ENCODE results near the gene SPDYE3. TPM values are rescaled to one million over a fixed set of nuclear protein-coding genes. Genes with fewer than 3 reads are reported as not detected.

The SPDYE3 gene
- total and polyA plus RNA-seq, 2 of the 13 experiments (the other 11 are each of a cell fraction or from before 2014, with no cell fraction given), result not detected

DNA sequence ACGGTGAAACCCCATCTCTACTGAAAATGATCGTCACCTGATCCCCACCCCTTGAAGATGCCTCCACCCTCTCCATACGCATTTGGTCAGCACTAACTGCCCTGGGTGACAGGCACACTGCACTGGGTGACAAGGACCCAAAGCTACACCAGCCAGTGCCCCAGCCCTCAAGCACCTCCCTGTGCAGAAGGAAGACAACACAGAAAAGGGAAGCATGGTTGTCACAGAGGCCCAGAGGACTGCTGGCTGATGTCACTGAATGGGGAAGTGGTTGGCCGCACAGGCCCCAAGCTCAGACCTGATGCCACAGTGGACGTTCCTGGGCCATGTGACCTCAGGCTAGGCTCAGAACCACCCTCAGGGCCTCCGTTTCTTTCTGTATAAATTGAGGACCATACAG lies 61.6 kb downstream of the SPDYE3 start:
- H3K27ac ChIP-seq (ENCODE audit: extremely low read length, insufficient read depth, low read length), result no peak overlapping the region
- DNase-seq (ENCODE audit: low spot score) (no peak), ATAC-seq (no peak), FAIRE-seq (no peak)
- peaks cover 9% of the 10 kb centered on the region; the same call in 1 of the 2 replicates for H3K4me1 ChIP-seq (ENCODE audit: insufficient read depth, low read length)
- no peaks in the 10 kb centered on the region for H3K79me2 ChIP-seq (ENCODE audit: insufficient read depth, low read length)
- 95% methylated on average over 3 of the region's 6 CpGs for WGBS (ENCODE audit: low lambda C conversion rate)
- no peak overlapping the region for H3K4me3 ChIP-seq (replicated peaks in 1 of 3; ENCODE audit: insufficient read depth in 1 of 3, low read depth in 2 of 3, low read length in 3 of 3)
- H3K9me3 ChIP-seq (ENCODE audit: low read length), result no peaks in the 10 kb centered on the region
- H3K4me2 ChIP-seq (ENCODE audit: low read depth, low read length), result no peak overlapping the region
- H2AFZ ChIP-seq (ENCODE audit: low read length), result no peak overlapping the region
- TF ChIP-seq MIER2 (CRISPR knock-in tag; IDR thresholded peaks at IDR 0.05), result no peak
- TF ChIP-seq, protein P1, sequence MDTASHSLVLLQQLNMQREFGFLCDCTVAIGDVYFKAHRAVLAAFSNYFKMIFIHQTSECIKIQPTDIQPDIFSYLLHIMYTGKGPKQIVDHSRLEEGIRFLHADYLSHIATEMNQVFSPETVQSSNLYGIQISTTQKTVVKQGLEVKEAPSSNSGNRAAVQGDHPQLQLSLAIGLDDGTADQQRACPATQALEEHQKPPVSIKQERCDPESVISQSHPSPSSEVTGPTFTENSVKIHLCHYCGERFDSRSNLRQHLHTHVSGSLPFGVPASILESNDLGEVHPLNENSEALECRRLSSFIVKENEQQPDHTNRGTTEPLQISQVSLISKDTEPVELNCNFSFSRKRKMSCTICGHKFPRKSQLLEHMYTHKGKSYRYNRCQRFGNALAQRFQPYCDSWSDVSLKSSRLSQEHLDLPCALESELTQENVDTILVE (CRISPR knock-in tag; IDR thresholded peaks at IDR 0.05), result no peak
- TF ChIP-seq, protein P2, sequence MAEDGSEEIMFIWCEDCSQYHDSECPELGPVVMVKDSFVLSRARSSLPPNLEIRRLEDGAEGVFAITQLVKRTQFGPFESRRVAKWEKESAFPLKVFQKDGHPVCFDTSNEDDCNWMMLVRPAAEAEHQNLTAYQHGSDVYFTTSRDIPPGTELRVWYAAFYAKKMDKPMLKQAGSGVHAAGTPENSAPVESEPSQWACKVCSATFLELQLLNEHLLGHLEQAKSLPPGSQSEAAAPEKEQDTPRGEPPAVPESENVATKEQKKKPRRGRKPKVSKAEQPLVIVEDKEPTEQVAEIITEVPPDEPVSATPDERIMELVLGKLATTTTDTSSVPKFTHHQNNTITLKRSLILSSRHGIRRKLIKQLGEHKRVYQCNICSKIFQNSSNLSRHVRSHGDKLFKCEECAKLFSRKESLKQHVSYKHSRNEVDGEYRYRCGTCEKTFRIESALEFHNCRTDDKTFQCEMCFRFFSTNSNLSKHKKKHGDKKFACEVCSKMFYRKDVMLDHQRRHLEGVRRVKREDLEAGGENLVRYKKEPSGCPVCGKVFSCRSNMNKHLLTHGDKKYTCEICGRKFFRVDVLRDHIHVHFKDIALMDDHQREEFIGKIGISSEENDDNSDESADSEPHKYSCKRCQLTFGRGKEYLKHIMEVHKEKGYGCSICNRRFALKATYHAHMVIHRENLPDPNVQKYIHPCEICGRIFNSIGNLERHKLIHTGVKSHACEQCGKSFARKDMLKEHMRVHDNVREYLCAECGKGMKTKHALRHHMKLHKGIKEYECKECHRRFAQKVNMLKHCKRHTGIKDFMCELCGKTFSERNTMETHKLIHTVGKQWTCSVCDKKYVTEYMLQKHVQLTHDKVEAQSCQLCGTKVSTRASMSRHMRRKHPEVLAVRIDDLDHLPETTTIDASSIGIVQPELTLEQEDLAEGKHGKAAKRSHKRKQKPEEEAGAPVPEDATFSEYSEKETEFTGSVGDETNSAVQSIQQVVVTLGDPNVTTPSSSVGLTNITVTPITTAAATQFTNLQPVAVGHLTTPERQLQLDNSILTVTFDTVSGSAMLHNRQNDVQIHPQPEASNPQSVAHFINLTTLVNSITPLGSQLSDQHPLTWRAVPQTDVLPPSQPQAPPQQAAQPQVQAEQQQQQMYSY (CRISPR knock-in tag; IDR thresholded peaks at IDR 0.05), result no peak
- TF ChIP-seq AGO2 (optimal IDR thresholded peaks at IDR 0.05; ENCODE audit: low read depth, low read length), result peak; percentile 76
- peak in 1 of 2 experiments; percentile 38; a peak in 2 of 4 replicates for TF ChIP-seq POLR2A (IDR thresholded peaks at IDR 0.05; ENCODE audit: insufficient read depth in 1 of 2, low read depth in 2 of 2, low read length in 2 of 2)
- TF ChIP-seq GZF1 (CRISPR knock-in tag; IDR thresholded peaks at IDR 0.05), result no peak
- H3K36me3 ChIP-seq (replicated peaks in 1 of 2; ENCODE audit: control insufficient read depth in 1 of 2, insufficient read depth in 2 of 2, low read length in 2 of 2), result no peaks in the 10 kb centered on the region
- ChIA-PET POLR2A (interaction anchor here (0.9 kb wide), 1 partner anchor 13 kb away, joined by 3 read pairs; no protein-coding TSS in a partner anchor), CTCF (ENCODE audit: low intra/inter-chr PET ratio, low total read pairs) (no interaction called here)
- in situ Hi-C loops (cut with HindIII; ENCODE audit: extremely low pct_ligation_motif_present, low pct_unique_long_range_greater_than_20kb), result no loop called here
- H4K20me1 ChIP-seq (ENCODE audit: insufficient read depth, low read length), result no peaks in the 10 kb centered on the region
- no peak overlapping the region for H3K9ac ChIP-seq (ENCODE audit: insufficient read depth, low read depth, low read length)
- no peaks in the 10 kb centered on the region; a peak in 1 of 5 replicates for H3K27me3 ChIP-seq (ENCODE audit: control insufficient read depth in 1 of 2, insufficient read depth in 2 of 2, low read length in 2 of 2)
- no TSS peak for BruUV-seq (replicated peaks)
- intact Hi-C loops (cut with micrococcal nuclease; ENCODE audit: unreplicated experiment), result no loop called here

All from HepG2 (cell line).